Measurements from ENCODE around the gene USP9X.
A peak's percentile ranks its signal among the peaks of the same experiment; 100 is the strongest.

The USP9X gene

GRCh38 chrX:41082783-41083182 is 2.5 kb upstream of the USP9X start:
- no peak overlapping the region for H3K27ac ChIP-seq (ENCODE audit: low read depth, low read length)
- no peak overlapping the region for H4K5ac ChIP-seq (ENCODE audit: low read length)
- no peaks in the 10 kb centered on the region for H3K79me1 ChIP-seq (ENCODE audit: low read length)
- no peak overlapping the region for H2BK5ac ChIP-seq (ENCODE audit: low read length)
- no peak overlapping the region for H3K56ac ChIP-seq (ENCODE audit: low read length)
- no peak overlapping the region for H4K8ac ChIP-seq (ENCODE audit: low read depth, low read length)
- H3K9ac ChIP-seq (ENCODE audit: low read length) = no peak overlapping the region
- no peaks in the 10 kb centered on the region for H3K4me1 ChIP-seq (ENCODE audit: control insufficient read depth, low read depth, low read length)
- DNase-seq = no peak
- H3K27me3 ChIP-seq (ENCODE audit: insufficient read depth, low read length, poor library complexity) = no peaks in the 10 kb centered on the region
- H3K79me2 ChIP-seq (ENCODE audit: control insufficient read depth, insufficient read depth, low read length) = peaks cover 21% of the 10 kb centered on the region
- H3K4me2 ChIP-seq (ENCODE audit: low read length) = no peak overlapping the region
- no peak overlapping the region for H2BK15ac ChIP-seq (replicated peaks; ENCODE audit: low read depth)
- H3K18ac ChIP-seq (ENCODE audit: low read length) = no peak overlapping the region
- H2BK120ac ChIP-seq (ENCODE audit: low read depth, low read length) = no peak overlapping the region
- no peak overlapping the region for H3K23ac ChIP-seq (ENCODE audit: low read length)
- H2AK5ac ChIP-seq (ENCODE audit: low read length) = no peak overlapping the region
- H3K36me3 ChIP-seq (ENCODE audit: control insufficient read depth, insufficient read depth, low read length) = no peaks in the 10 kb centered on the region
- H3K4ac ChIP-seq (ENCODE audit: low read depth, low read length) = no peak overlapping the region
- no peak overlapping the region for H3K4me3 ChIP-seq (ENCODE audit: low read length)
- WGBS (ENCODE audit: extremely low coverage, insufficient coverage, low lambda C conversion rate) = no CpG with 5 or more reads among the region's 3 CpGs

GRCh38 chrX:41084044-41084892 is 977 bp upstream of the USP9X start:
- peaks cover 35% of the 10 kb centered on the region for H3K79me2 ChIP-seq (ENCODE audit: control insufficient read depth, insufficient read depth, low read length)
- no peaks in the 10 kb centered on the region for H3K36me3 ChIP-seq (ENCODE audit: control insufficient read depth, insufficient read depth, low read length)
- WGBS (ENCODE audit: extremely low coverage, insufficient coverage, low lambda C conversion rate) = no CpG with 5 or more reads among the region's 58 CpGs
- H4K8ac ChIP-seq (ENCODE audit: low read depth, low read length) = no peak overlapping the region
- peak overlapping the region; percentile 98 for H3K18ac ChIP-seq (ENCODE audit: low read length)
- peak; percentile 97 for DNase-seq
- peak overlapping the region; percentile 59 for H2BK15ac ChIP-seq (replicated peaks; ENCODE audit: low read depth)
- H3K27me3 ChIP-seq (ENCODE audit: insufficient read depth, low read length, poor library complexity) = no peaks in the 10 kb centered on the region
- H2BK120ac ChIP-seq (ENCODE audit: low read depth, low read length) = peak overlapping the region; percentile 88
- H3K56ac ChIP-seq (ENCODE audit: low read length) = peak overlapping the region; percentile 98
- H3K4me3 ChIP-seq (ENCODE audit: low read length) = peak overlapping the region; percentile 65
- peak overlapping the region; percentile 91 for H3K9ac ChIP-seq (ENCODE audit: low read length)
- no peak overlapping the region for H2AK5ac ChIP-seq (ENCODE audit: low read length)
- H3K79me1 ChIP-seq (ENCODE audit: low read length) = no peaks in the 10 kb centered on the region
- peak overlapping the region; percentile 95 for H2BK5ac ChIP-seq (ENCODE audit: low read length)
- peak overlapping the region; percentile 52 for H3K4me2 ChIP-seq (ENCODE audit: low read length)
- H3K4me1 ChIP-seq (ENCODE audit: control insufficient read depth, low read depth, low read length) = no peaks in the 10 kb centered on the region
- peak overlapping the region; percentile 62 for H3K4ac ChIP-seq (ENCODE audit: low read depth, low read length)
- H3K27ac ChIP-seq (ENCODE audit: low read depth, low read length) = peak overlapping the region; percentile 93
- no peak overlapping the region for H4K5ac ChIP-seq (ENCODE audit: low read length)
- no peak overlapping the region for H3K23ac ChIP-seq (ENCODE audit: low read length)

- peak; percentile 50 for DNase-seq
- Histone ChIP-seq H3K56ac (ENCODE audit: low read length) (peak overlapping the region; percentile 95), H3K27me3 (ENCODE audit: insufficient read depth, low read length, poor library complexity) (no peaks in the 10 kb centered on the region)
Observed at GRCh38 chrX:41085512-41085877, 250 bp downstream of the USP9X start.

GRCh38 chrX:41085878-41086626 is 807 bp downstream of the USP9X start:
- peak overlapping the region; percentile 80 for H3K4me3 ChIP-seq (ENCODE audit: low read length)
- WGBS (ENCODE audit: extremely low coverage, insufficient coverage, low lambda C conversion rate) = no CpG with 5 or more reads among the region's 71 CpGs
- H3K4ac ChIP-seq (ENCODE audit: low read depth, low read length) = peak overlapping the region; percentile 89

More at GRCh38 chrX:41085512-41085877, 250 bp downstream of the USP9X start:
- Histone ChIP-seq H2BK15ac (replicated peaks; ENCODE audit: low read depth) (no peak overlapping the region), H3K9ac (ENCODE audit: low read length) (peak overlapping the region; percentile 91), H3K4ac (ENCODE audit: low read depth, low read length) (peak overlapping the region; percentile 48), H3K79me2 (ENCODE audit: control insufficient read depth, insufficient read depth, low read length) (peaks cover 44% of the 10 kb centered on the region), H3K4me2 (ENCODE audit: low read length) (no peak overlapping the region), H3K4me1 (ENCODE audit: control insufficient read depth, low read depth, low read length) (no peaks in the 10 kb centered on the region), H3K27ac (ENCODE audit: low read depth, low read length) (peak overlapping the region; percentile 83), H2AK5ac (ENCODE audit: low read length) (no peak overlapping the region), H4K8ac (ENCODE audit: low read depth, low read length) (no peak overlapping the region), H3K4me3 (ENCODE audit: low read length) (peak overlapping the region; percentile 80), H3K36me3 (ENCODE audit: control insufficient read depth, insufficient read depth, low read length) (no peaks in the 10 kb centered on the region), H4K5ac (ENCODE audit: low read length) (no peak overlapping the region), H2BK120ac (ENCODE audit: low read depth, low read length) (no peak overlapping the region), H3K79me1 (ENCODE audit: low read length) (no peaks in the 10 kb centered on the region), H3K23ac (ENCODE audit: low read length) (peak overlapping the region; percentile 66), H3K18ac (ENCODE audit: low read length) (peak overlapping the region; percentile 93), H2BK5ac (ENCODE audit: low read length) (no peak overlapping the region)
- no CpG with 5 or more reads among the region's 39 CpGs for WGBS (ENCODE audit: extremely low coverage, insufficient coverage, low lambda C conversion rate)

GRCh38 chrX:41086627-41086932 is 1.3 kb downstream of the USP9X start:
- no peak overlapping the region for H2BK15ac ChIP-seq (replicated peaks; ENCODE audit: low read depth)
- no peak overlapping the region for H2BK120ac ChIP-seq (ENCODE audit: low read depth, low read length)
- no peaks in the 10 kb centered on the region for H3K79me1 ChIP-seq (ENCODE audit: low read length)
- no peak overlapping the region for H3K23ac ChIP-seq (ENCODE audit: low read length)
- no peaks in the 10 kb centered on the region for H3K36me3 ChIP-seq (ENCODE audit: control insufficient read depth, insufficient read depth, low read length)
- H3K4me2 ChIP-seq (ENCODE audit: low read length) = no peak overlapping the region
- no peak overlapping the region for H3K4ac ChIP-seq (ENCODE audit: low read depth, low read length)
- peaks cover 51% of the 10 kb centered on the region for H3K79me2 ChIP-seq (ENCODE audit: control insufficient read depth, insufficient read depth, low read length)
- H3K9ac ChIP-seq (ENCODE audit: low read length) = peak overlapping the region; percentile 91
- no peak overlapping the region for H2BK5ac ChIP-seq (ENCODE audit: low read length)
- H4K5ac ChIP-seq (ENCODE audit: low read length) = no peak overlapping the region
- H3K4me3 ChIP-seq (ENCODE audit: low read length) = peak overlapping the region; percentile 80
- H3K27me3 ChIP-seq (ENCODE audit: insufficient read depth, low read length, poor library complexity) = no peaks in the 10 kb centered on the region
- no peak overlapping the region for H4K8ac ChIP-seq (ENCODE audit: low read depth, low read length)
- peak overlapping the region; percentile 83 for H3K27ac ChIP-seq (ENCODE audit: low read depth, low read length)
- H3K4me1 ChIP-seq (ENCODE audit: control insufficient read depth, low read depth, low read length) = no peaks in the 10 kb centered on the region
- no peak for DNase-seq
- H3K18ac ChIP-seq (ENCODE audit: low read length) = peak overlapping the region; percentile 93
- peak overlapping the region; percentile 54 for H3K56ac ChIP-seq (ENCODE audit: low read length)
- no CpG with 5 or more reads among the region's 11 CpGs for WGBS (ENCODE audit: extremely low coverage, insufficient coverage, low lambda C conversion rate)
- no peak overlapping the region for H2AK5ac ChIP-seq (ENCODE audit: low read length)

More at GRCh38 chrX:41085878-41086626, 807 bp downstream of the USP9X start:
- no peak overlapping the region for H2AK5ac ChIP-seq (ENCODE audit: low read length)
- H3K36me3 ChIP-seq (ENCODE audit: control insufficient read depth, insufficient read depth, low read length) = no peaks in the 10 kb centered on the region
- H2BK15ac ChIP-seq (replicated peaks; ENCODE audit: low read depth) = no peak overlapping the region
- H3K4me1 ChIP-seq (ENCODE audit: control insufficient read depth, low read depth, low read length) = no peaks in the 10 kb centered on the region
- no peak overlapping the region for H4K8ac ChIP-seq (ENCODE audit: low read depth, low read length)
- H2BK5ac ChIP-seq (ENCODE audit: low read length) = no peak overlapping the region
- peaks cover 49% of the 10 kb centered on the region for H3K79me2 ChIP-seq (ENCODE audit: control insufficient read depth, insufficient read depth, low read length)
- no peak overlapping the region for H3K23ac ChIP-seq (ENCODE audit: low read length)
- H3K79me1 ChIP-seq (ENCODE audit: low read length) = no peaks in the 10 kb centered on the region
- peak overlapping the region; percentile 83 for H3K27ac ChIP-seq (ENCODE audit: low read depth, low read length)
- H3K27me3 ChIP-seq (ENCODE audit: insufficient read depth, low read length, poor library complexity) = no peaks in the 10 kb centered on the region
- peak overlapping the region; percentile 95 for H3K56ac ChIP-seq (ENCODE audit: low read length)
- no peak overlapping the region for H3K4me2 ChIP-seq (ENCODE audit: low read length)
- no peak overlapping the region for H4K5ac ChIP-seq (ENCODE audit: low read length)
- no peak overlapping the region for H2BK120ac ChIP-seq (ENCODE audit: low read depth, low read length)
- H3K18ac ChIP-seq (ENCODE audit: low read length) = peak overlapping the region; percentile 93
- H3K9ac ChIP-seq (ENCODE audit: low read length) = peak overlapping the region; percentile 91
- DNase-seq = peak; percentile 77

Data from mesendoderm (in vitro differentiated cells).